K562 (cell line): ENCODE data around the gene PHYHD1. TPM values are rescaled to one million over a fixed set of nuclear protein-coding genes. Genes with fewer than 3 reads are reported as not detected.

Source experiments
- ATAC-seq: fragments of 200-7000 bp; cut with Tn5 transposase; 3 replicates; pipeline ENCODE4 v1.9.1; 2020; ENCODE audit warnings: moderate library complexity
- BruUV-seq: library from RNA; stranded (reverse); fragments of 400-500 nt; replicated peaks from 2 replicates; lab custom pipeline; 2021; lab: Mats Ljungman, UMichigan
- CTCF ChIA-PET: fragments of 300-600 bp; formaldehyde crosslinking; extraction: SDS; loops from one replicate; lab custom pipeline; 2021; ENCODE audit warnings: low intra/inter-chr PET ratio; lab: Yijun Ruan, JAX
- POLR2A ChIA-PET: fragments of 300-600, 350-650 bp; sonication (Branson Sonifier 250); formaldehyde crosslinking; extraction: SDS; loops from one replicate; lab custom pipeline; 2021; ENCODE audit warnings: antibody characterized with exemption, inconsistent platforms; lab: Yijun Ruan, JAX
- DNase-seq, 4 experiments: peaks; one replicate each; pipeline versions ENCODE4 v3.0.0 to v3.0.0-alpha.2; 2011 to 2018; ENCODE audit warnings: low spot score in 3 of 4, mixed read lengths in 3 of 4; ENCODE audit errors: extremely low read depth in 1 of 4
- FAIRE-seq: peaks from 2 replicates; lab custom pipeline; 2011; peaks lifted over from hg19 to GRCh38; lab: Jason Lieb, UNC
- H2AFZ ChIP-seq: 2 replicates; pipeline ENCODE4 v1.6.0; 2011; ENCODE audit warnings: low read depth, low read length, control low read depth, inconsistent platforms
- H3K27ac ChIP-seq: fragments of 200-600 bp; 3 replicates; pipeline ENCODE4 v1.8.0; 2011; ENCODE audit warnings: low read depth, mild to moderate bottlenecking, control low read depth, inconsistent platforms, low read length, moderate library complexity, mixed read lengths; ENCODE audit errors: extremely low read depth
- H3K27me3 ChIP-seq, 2 experiments: fragments of 300-600 bp in 1 of 2; 2 replicates in 1 of 2; 3 replicates in 1 of 2; pipeline versions ENCODE4 v1.6.0 to v1.8.0; 2011; ENCODE audit warnings: inconsistent platforms in 2 of 2, low read length in 2 of 2, mild to moderate bottlenecking in 1 of 2, mixed read lengths in 1 of 2, moderate library complexity in 1 of 2; ENCODE audit not compliant: control insufficient read depth in 2 of 2, insufficient read depth in 2 of 2
- H3K36me3 ChIP-seq: fragments of 300-600 bp; 3 replicates; pipeline ENCODE4 v1.8.0; 2011; ENCODE audit warnings: mild to moderate bottlenecking, low read length, inconsistent platforms; ENCODE audit not compliant: control insufficient read depth, insufficient read depth
- H3K4me1 ChIP-seq, 2 experiments: fragments of 200-600 bp in 1 of 2; replicated peaks in 1 of 2; 2 replicates in 1 of 2; 3 replicates in 1 of 2; pipeline versions ENCODE4 v1.5.1 to v1.8.0; 2011; ENCODE audit warnings: inconsistent platforms in 2 of 2, low read length in 2 of 2, mild to moderate bottlenecking in 1 of 2, mixed read lengths in 1 of 2, moderate library complexity in 1 of 2; ENCODE audit not compliant: control insufficient read depth in 2 of 2, insufficient read depth in 2 of 2
- H3K4me2 ChIP-seq: 2 replicates; pipeline ENCODE4 v1.6.1; 2011; ENCODE audit warnings: low read length, control low read depth, inconsistent platforms, mixed read lengths; ENCODE audit not compliant: insufficient read depth
- H3K4me3 ChIP-seq: fragments of 200-600 bp; sonication (generic), shearing (Covaris generic); 2 replicates; pipeline ENCODE4 v1.5.1; 2016; ENCODE audit warnings: control low read depth, inconsistent platforms
- H3K79me2 ChIP-seq: fragments of 200-600 bp; 3 replicates; pipeline ENCODE4 v1.8.0; 2011; ENCODE audit warnings: low read length, inconsistent platforms; ENCODE audit not compliant: control insufficient read depth, insufficient read depth
- H3K9ac ChIP-seq, 2 experiments: 2 replicates each; pipeline versions ENCODE4 v1.6.0 to v1.6.1; 2011; ENCODE audit warnings: low read depth in 2 of 2, low read length in 2 of 2, control low read depth in 1 of 2, inconsistent platforms in 1 of 2, mild to moderate bottlenecking in 1 of 2, mixed read lengths in 1 of 2; ENCODE audit not compliant: insufficient read depth in 1 of 2
- H3K9me1 ChIP-seq: one replicate; pipeline ENCODE4 v1.6.0; 2011; ENCODE audit warnings: inconsistent platforms, mild to moderate bottlenecking, low read length, moderate library complexity; ENCODE audit not compliant: control insufficient read depth, insufficient read depth
- H3K9me3 ChIP-seq: replicated peaks from 2 replicates; pipeline ENCODE4 v1.5.1; 2011; ENCODE audit warnings: low read depth, low read length, inconsistent platforms; ENCODE audit not compliant: control insufficient read depth, insufficient read depth
- H4K20me1 ChIP-seq: replicated peaks from 2 replicates; pipeline ENCODE4 v1.6.1; 2011; ENCODE audit warnings: low read length, inconsistent platforms, mixed read lengths; ENCODE audit not compliant: control insufficient read depth, insufficient read depth
- DMBX1 ChIP-seq: fragments of 250-450 bp; sonication (Bioruptor Pico); IDR thresholded peaks from 2 replicates; pipeline ENCODE4 v1.8.0; 2022; ENCODE audit warnings: inconsistent platforms, mild to moderate bottlenecking, moderate library complexity, borderline replicate concordance
- PHB2 ChIP-seq: fragments of 450-650 bp; IDR thresholded peaks from 2 replicates; pipeline ENCODE4 v1.6.1; 2017; ENCODE audit warnings: low read depth
- SNRNP70 ChIP-seq: fragments of 200-400 bp; formaldehyde crosslinking; optimal IDR thresholded peaks from 2 replicates; pipeline ENCODE3; 2017; ENCODE audit warnings: low read depth, low read length
- TEAD1 ChIP-seq, 2 experiments: fragments of 450-650 bp in 1 of 2; sonication (generic) in 1 of 2; formaldehyde crosslinking; IDR thresholded peaks; 2 replicates each; pipeline versions ENCODE4 v1.4.0 to v1.8.0; 2020 to 2022; ENCODE audit warnings: mild to moderate bottlenecking in 2 of 2, missing genetic modification reagents in 1 of 2
- WGBS: fragments of 100-300 bp; shearing (Covaris generic); methylation state at CpG from one replicate; pipeline ENCODE4 v1.1.6; 2016; ENCODE audit warnings: low coverage, mixed read lengths; ENCODE audit not compliant: insufficient coverage; ENCODE audit errors: missing lambda C conversion rate; 5-methylcytosine and 5-hydroxymethylcytosine counted together
- in situ Hi-C: fragments of 300-500 bp; cut with MboI; formaldehyde crosslinking; loops from 4 replicates; pipeline ENCODE4 v1.15.0; 2018; ENCODE audit warnings: inconsistent platforms, mixed read lengths
- intact Hi-C: fragments of 100-400 bp; cut with micrococcal nuclease; formaldehyde crosslinking; loops from 2 replicates; pipeline ENCODE4 v1.14.2; 2022
- polyA plus RNA-seq, 8 experiments: library from polyadenylated mRNA; depleted of rRNA in 4 of 8; stranded (reverse) in 5 of 8; unstranded in 3 of 8; fragments of >200 nt; fragmentation: Nextera tagmentation in 2 of 8; fragmentation: Illumina TruSeq in 1 of 8; extraction: Ambion mirVana in 2 of 8; extraction: Trizol in 1 of 8; gene quantifications; 2 replicates each; pipeline versions ENCODE4 v1.2.1 to v1.2.3, GENCODE V29; 2011 to 2014; ENCODE audit warnings: inconsistent platforms in 1 of 8, missing spikeins in 1 of 8
- total RNA-seq, 7 experiments: library from RNA; depleted of rRNA in 6 of 7; stranded (reverse); fragments of >200 nt in 6 of 7; fragmentation: Illumina TruSeq in 2 of 7; extraction: Trizol in 2 of 7; gene quantifications; 2 replicates each; pipeline versions ENCODE4 v1.2.1 to v1.2.3, GENCODE V29; 2011 to 2021; ENCODE audit warnings: low replicate concordance in 1 of 7
- TF ChIP-seq, protein P1 (sequence below): sonication (generic); formaldehyde crosslinking; IDR thresholded peaks from 2 replicates; pipeline ENCODE4 v1.8.1; 2023; ENCODE audit warnings: missing genetic modification reagents, mild to moderate bottlenecking, borderline replicate concordance
- TF ChIP-seq, protein P2 (sequence below): fragments of 200-800 bp; sonication (Bioruptor generic); IDR thresholded peaks from 2 replicates; pipeline ENCODE4 v1.6.1; 2017; ENCODE audit warnings: missing genetic modification characterization, missing compliant biosample characterization

PHYHD1 gene
- total and polyA plus RNA-seq, 9 of the 15 experiments (the other 6 are each of a cell fraction or from before 2014, with no cell fraction given), result 0.36 to 1.3 (median 0.80) TPM

DNA sequence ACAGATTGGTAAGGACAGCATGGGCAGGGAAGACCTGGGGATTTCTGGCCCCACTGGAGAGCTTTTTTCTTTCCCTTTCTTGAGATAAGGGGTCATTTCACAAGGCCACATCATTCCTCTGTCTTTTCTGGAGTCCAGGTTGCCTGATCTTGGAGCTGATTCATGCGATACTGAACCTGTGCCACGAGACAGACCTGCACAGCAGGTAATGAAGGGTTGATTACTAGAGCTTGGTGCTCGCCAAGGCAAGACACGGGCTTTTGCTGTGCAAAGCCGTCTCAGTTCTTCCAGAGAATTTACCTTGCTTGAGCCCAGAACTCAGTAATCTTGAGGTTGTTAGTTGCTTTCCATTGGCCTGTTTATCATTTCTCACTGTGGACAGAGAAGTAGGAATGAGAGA lies 65.9 kb downstream of the PHYHD1 start:
- in situ Hi-C loops, result no loop called here
- no peaks in the 10 kb centered on the region for H3K27me3 ChIP-seq
- H3K36me3 ChIP-seq, result peaks cover 88% of the 10 kb centered on the region
- no peak overlapping the region for H3K4me3 ChIP-seq
- ChIA-PET POLR2A (interaction anchor here (0.7 to 1.0 kb wide), 2 partner anchors 35 to 38 kb away, joined by 3 read pairs; no protein-coding TSS in a partner anchor), CTCF (no interaction called here)
- no peaks in the 10 kb centered on the region for H3K79me2 ChIP-seq
- intact Hi-C loops, result no loop called here
- no peak overlapping the region for H3K9ac ChIP-seq
- no peak overlapping the region for H2AFZ ChIP-seq
- TF ChIP-seq SNRNP70, result no peak
- no peak for TF ChIP-seq PHB2
- TF ChIP-seq DMBX1, result no peak
- no peak for TF ChIP-seq TEAD1 (CRISPR knock-in tag; IDR thresholded peaks at IDR 0.05)
- TF ChIP-seq, protein P1, sequence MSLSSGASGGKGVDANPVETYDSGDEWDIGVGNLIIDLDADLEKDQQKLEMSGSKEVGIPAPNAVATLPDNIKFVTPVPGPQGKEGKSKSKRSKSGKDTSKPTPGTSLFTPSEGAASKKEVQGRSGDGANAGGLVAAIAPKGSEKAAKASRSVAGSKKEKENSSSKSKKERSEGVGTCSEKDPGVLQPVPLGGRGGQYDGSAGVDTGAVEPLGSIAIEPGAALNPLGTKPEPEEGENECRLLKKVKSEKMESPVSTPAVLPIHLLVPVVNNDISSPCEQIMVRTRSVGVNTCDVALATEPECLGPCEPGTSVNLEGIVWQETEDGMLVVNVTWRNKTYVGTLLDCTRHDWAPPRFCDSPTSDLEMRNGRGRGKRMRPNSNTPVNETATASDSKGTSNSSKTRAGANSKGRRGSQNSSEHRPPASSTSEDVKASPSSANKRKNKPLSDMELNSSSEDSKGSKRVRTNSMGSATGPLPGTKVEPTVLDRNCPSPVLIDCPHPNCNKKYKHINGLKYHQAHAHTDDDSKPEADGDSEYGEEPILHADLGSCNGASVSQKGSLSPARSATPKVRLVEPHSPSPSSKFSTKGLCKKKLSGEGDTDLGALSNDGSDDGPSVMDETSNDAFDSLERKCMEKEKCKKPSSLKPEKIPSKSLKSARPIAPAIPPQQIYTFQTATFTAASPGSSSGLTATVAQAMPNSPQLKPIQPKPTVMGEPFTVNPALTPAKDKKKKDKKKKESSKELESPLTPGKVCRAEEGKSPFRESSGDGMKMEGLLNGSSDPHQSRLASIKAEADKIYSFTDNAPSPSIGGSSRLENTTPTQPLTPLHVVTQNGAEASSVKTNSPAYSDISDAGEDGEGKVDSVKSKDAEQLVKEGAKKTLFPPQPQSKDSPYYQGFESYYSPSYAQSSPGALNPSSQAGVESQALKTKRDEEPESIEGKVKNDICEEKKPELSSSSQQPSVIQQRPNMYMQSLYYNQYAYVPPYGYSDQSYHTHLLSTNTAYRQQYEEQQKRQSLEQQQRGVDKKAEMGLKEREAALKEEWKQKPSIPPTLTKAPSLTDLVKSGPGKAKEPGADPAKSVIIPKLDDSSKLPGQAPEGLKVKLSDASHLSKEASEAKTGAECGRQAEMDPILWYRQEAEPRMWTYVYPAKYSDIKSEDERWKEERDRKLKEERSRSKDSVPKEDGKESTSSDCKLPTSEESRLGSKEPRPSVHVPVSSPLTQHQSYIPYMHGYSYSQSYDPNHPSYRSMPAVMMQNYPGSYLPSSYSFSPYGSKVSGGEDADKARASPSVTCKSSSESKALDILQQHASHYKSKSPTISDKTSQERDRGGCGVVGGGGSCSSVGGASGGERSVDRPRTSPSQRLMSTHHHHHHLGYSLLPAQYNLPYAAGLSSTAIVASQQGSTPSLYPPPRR, result no peak
- TF ChIP-seq, protein P2, sequence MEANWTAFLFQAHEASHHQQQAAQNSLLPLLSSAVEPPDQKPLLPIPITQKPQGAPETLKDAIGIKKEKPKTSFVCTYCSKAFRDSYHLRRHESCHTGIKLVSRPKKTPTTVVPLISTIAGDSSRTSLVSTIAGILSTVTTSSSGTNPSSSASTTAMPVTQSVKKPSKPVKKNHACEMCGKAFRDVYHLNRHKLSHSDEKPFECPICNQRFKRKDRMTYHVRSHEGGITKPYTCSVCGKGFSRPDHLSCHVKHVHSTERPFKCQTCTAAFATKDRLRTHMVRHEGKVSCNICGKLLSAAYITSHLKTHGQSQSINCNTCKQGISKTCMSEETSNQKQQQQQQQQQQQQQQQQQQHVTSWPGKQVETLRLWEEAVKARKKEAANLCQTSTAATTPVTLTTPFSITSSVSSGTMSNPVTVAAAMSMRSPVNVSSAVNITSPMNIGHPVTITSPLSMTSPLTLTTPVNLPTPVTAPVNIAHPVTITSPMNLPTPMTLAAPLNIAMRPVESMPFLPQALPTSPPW (CRISPR knock-in tag), result no peak
- no peak overlapping the region for H3K4me2 ChIP-seq
- no peak overlapping the region for H3K27ac ChIP-seq
- FAIRE-seq (no peak), DNase-seq (no peak), ATAC-seq (no peak)
- BruUV-seq, result no TSS peak
- H4K20me1 ChIP-seq, result no peaks in the 10 kb centered on the region
- H3K4me1 ChIP-seq, result no peaks in the 10 kb centered on the region
- WGBS, result 94% methylated on average over 5 of the region's 5 CpGs
- H3K9me3 ChIP-seq, result no peaks in the 10 kb centered on the region
- no peaks in the 10 kb centered on the region for H3K9me1 ChIP-seq
